HCEC 1CT (cell line): Measurements from ENCODE around the gene CCDC28A.
"Not testable (repeated sequence)": the region's sequence is repeated elsewhere in the genome, so short reads cannot be mapped to it uniquely, and the experiment has no call there.

ENCODE experiments used
- DNase-seq: peaks from one replicate; pipeline ENCODE4 v3.0.0-alpha.2; 2017

The CCDC28A gene

GRCh38 chr6:138773177-138774091, at the start of gene CCDC28A:
TSS of gene CCDC28A (plus strand) at chr6:138773769. CDS start at chr6:138776121, 2,352 bp downstream.
- peak; percentile 96 for DNase-seq

- no peak for DNase-seq
These were observed 49.6 kb upstream of the CCDC28A start for GRCh38 chr6:138724015-138724414.

- DNase-seq, result no peak
These were observed 47.4 kb upstream of the CCDC28A start for GRCh38 chr6:138726066-138726756.

GRCh38 chr6:138726757-138727097, 46.8 kb upstream of the CCDC28A start:
- DNase-seq, result no peak

- DNase-seq, result peak; percentile 4
These were observed 46.4 kb upstream of the CCDC28A start for GRCh38 chr6:138727182-138727581.

- no peak for DNase-seq
These were observed 44.9 kb upstream of the CCDC28A start for GRCh38 chr6:138728662-138729061.

GRCh38 chr6:138730037-138730436, 43.5 kb upstream of the CCDC28A start:
- DNase-seq, result not testable (repeated sequence)

GRCh38 chr6:138734585-138734984, 39.0 kb upstream of the CCDC28A start:
- DNase-seq, result no peak

- no peak for DNase-seq
These were observed 36.9 kb upstream of the CCDC28A start for GRCh38 chr6:138736640-138737039.

- DNase-seq, result no peak
These were observed 21.6 kb upstream of the CCDC28A start for GRCh38 chr6:138752017-138752416.

GRCh38 chr6:138757136-138757535, 16.4 kb upstream of the CCDC28A start:
- no peak for DNase-seq

GRCh38 chr6:138765896-138766655, 7.5 kb upstream of the CCDC28A start:
- DNase-seq, result peak; percentile 47

- no peak for DNase-seq
These were observed 4.4 kb upstream of the CCDC28A start for GRCh38 chr6:138769102-138769676.

- DNase-seq, result peak; percentile 11
These were observed 883 bp upstream of the CCDC28A start for GRCh38 chr6:138772596-138773176.

GRCh38 chr6:138774370-138774769, 801 bp downstream of the CCDC28A start:
- DNase-seq, result no peak

GRCh38 chr6:138776659-138777058, 3.1 kb downstream of the CCDC28A start:
- no peak for DNase-seq

- DNase-seq, result no peak
These were observed 4.8 kb downstream of the CCDC28A start for GRCh38 chr6:138778331-138778730.

- no peak for DNase-seq
These were observed 8.7 kb downstream of the CCDC28A start for GRCh38 chr6:138782243-138782642.

- no peak for DNase-seq
These were observed 11.5 kb downstream of the CCDC28A start for GRCh38 chr6:138785079-138785478.

GRCh38 chr6:138785980-138786379, 12.4 kb downstream of the CCDC28A start:
- no peak for DNase-seq

GRCh38 chr6:138787138-138787537, 13.6 kb downstream of the CCDC28A start:
- no peak for DNase-seq

- peak; percentile 50 for DNase-seq
These were observed 22.4 kb downstream of the CCDC28A start, which contains the start of gene ECT2L for GRCh38 chr6:138795809-138796603. TSS of gene ECT2L (plus strand) at chr6:138796087. CDS start at chr6:138813275, 17,188 bp downstream.
